NCI-H146 (cell line): Measurements from ENCODE around the gene VARS2.
"Not testable (repeated sequence)": the region's sequence is repeated elsewhere in the genome, so short reads cannot be mapped to it uniquely, and the experiment has no call there.

Experiments used
- DNase-seq: peaks from one replicate; lab custom pipeline; 2025; lab: John Stamatoyannopoulos, UW

VARS2 gene

DNA sequence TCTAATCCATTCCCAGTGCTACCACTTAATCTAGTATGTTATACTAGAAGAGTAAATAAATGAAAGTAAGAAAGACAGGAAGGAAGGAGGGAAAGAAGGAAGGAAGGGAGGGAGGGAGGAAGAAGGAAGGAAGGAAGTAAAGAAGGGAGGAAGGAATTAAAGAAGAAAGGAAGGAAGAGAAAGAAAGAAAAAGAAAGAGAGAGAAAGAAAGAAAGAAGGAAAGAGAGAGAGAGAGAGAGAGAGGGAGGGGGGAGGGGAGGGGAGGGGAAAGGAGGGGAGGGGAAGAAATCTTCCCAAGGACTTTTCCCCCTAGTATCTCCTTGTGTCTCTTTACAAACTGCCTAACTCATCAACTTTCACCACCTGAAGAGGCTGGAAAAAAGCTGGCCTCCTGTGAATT lies 48.7 kb downstream of the VARS2 start:
- DNase-seq, result no peak

DNA sequence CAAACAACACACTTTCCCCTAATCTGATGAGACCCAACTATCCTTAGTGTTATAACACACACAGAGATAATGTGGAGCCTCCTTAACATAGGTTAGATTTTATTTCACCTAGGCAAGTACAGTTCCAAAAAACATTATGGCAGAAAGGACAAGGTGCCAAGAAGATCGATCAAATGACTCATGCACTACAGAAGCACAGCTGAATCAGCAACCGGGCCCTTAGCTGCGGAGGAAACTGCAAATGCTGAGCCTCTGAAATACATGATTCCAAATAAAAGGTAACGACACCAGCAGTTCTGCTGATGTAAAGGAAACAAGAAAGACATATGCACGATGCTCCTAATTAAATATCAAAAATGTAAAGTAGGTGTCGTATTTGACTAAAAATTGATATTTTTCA lies 49.6 kb downstream of the VARS2 start:
- no peak for DNase-seq

DNA sequence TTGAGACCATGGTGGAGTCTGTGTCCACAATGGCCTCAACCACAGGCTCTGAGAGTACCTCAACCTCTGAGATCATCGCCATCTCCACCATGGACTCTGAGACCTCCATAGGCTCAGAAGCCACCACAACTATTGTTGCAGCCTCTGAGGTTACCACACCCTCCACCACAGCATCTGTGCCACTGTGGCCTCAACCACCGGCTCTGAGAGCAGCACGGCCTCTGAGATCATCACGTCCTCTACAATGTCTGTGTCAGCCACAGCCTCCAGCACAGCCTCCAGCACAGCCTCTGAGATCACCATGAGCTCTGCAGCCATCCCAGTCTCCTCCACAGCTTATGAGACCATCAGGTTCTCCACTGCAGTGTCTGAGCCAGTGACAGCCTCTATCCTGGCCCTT lies 50.0 kb downstream of the VARS2 start:
- DNase-seq, result no peak

DNA sequence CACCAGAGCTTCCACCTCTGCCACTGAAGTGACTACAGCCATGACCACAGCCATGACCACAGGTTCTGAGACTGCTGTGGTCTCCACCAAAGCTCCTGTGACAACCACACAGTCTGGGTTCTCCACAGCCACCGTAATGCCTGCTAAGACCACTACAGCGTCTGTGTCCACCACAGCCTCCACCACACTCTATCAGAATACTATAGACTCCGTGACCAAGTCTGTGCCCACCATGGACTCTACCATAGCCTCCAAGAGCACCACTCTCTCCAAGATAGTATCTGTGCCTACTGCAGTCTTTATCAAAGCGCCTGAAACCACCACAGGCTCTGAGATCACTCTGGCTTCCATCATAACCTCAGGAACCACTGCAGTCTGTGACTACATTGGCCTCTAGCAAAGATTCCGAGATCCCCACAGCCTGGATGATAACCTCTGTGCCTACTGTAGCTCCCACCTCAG lies 51.1 kb downstream of the VARS2 start:
- DNase-seq, result no peak

DNA sequence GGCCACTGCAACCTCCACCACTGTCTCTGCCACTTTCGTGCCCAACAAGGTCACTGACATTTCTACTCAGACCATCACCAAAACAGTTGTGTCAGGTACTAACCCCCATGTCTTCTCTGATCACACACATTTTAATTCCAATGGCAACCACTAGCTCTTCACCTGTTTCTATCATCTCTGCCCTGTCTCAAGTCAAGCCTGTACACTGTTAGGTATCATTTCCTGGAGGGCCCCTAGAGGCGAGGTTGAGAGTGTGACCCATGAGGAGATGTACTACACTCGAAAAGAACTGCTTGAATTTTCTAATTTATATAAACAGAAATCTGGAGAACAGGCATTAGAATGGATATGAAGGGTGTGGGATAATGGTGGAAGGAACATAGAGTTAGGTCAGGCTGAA lies 52.1 kb downstream of the VARS2 start:
- DNase-seq, result no peak

DNA sequence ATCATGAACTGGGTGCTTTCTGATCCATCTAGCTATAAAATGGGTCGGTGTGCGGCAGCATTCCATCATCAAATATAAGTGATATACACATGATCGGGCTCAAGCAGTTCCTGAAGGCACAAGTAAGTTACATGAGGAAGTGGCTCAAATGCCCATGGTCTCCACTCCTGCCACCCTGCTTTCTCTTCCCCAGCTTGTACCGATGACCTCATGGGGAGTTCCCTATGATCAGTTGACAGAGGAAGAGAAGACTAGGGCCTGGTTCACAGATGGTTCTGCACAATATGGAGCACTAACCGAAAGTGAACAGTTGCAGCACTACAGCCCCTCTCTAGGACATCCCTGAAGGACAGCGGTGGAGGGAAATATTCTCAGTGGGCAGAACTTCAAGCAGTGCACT lies 55.1 kb downstream of the VARS2 start:
- DNase-seq, result not testable (repeated sequence)

DNA sequence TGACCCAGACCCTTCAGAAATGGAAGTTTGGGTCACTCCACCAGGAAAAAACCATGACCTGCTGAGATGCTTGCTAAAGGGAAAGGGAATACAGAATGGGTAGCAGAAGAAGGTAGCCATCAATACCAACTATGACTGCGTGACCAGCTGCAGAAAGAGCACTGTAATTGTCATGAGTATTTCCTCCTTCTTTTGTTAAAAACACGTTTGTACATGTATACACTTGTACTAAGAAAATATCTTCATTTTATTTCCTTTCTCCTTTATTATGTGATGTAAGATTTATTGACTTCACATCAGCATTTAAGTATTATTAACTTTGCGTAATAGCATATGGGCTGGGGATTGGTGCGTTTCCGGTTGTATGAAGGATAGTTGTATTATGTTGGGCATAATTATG lies 56.9 kb downstream of the VARS2 start:
- DNase-seq, result no peak

DNA sequence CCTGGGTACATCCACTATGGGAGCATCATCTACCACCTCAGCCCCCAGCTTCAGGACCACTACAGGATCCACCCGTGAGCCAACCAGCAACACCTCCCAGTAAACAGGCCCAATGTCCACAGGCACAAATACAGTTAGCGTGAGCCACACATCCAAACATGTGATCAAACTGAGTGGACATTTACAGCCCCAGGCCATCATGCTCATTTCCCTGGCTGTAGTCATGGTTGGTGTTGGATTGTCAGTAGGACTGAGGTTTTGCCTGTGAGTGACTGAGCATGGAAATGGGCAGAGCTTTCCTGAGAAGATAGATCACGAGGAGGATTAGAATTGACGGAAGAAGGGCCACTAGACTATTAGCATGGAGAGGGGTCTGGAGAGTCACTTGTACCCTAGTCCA lies 58.8 kb downstream of the VARS2 start:
- DNase-seq, result no peak

DNA sequence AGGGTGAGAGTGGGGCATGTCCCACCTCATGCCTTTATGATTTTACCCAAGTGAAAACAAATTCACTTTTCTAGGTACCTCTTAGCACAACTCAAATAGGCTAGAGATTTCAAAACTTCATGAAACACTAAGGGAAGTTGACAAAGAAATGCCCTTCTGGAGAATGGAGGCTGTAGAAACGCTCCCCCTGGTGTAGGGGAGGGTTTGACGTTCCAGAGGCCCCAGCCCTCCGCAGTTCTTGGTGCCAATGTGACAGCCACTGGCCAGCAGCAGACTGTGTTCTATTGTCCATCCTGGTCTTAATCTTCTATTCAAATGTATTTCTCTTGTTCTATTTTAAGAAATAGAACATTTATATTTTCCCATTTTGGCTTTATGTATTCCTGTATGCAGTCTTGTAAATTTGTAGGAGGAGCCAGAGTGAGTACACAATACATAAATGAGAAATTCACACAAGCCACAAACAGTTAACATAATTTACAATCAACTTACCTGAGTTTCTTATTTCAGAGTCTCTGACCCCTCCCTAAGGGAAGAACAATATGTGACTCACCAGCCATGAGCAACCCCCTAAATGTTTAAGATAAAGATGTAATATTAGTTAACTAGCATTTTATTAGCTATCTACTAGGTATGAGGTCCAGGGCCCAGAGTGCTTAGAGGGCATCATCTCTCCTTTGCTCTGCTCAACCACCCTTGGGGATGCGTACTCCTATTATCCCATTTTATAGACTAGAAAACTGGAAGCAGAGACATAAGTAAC lies 60.6 kb downstream of the VARS2 start:
- DNase-seq, result no peak
